ENCODE measurements around the gene MYO3B.

DNA sequence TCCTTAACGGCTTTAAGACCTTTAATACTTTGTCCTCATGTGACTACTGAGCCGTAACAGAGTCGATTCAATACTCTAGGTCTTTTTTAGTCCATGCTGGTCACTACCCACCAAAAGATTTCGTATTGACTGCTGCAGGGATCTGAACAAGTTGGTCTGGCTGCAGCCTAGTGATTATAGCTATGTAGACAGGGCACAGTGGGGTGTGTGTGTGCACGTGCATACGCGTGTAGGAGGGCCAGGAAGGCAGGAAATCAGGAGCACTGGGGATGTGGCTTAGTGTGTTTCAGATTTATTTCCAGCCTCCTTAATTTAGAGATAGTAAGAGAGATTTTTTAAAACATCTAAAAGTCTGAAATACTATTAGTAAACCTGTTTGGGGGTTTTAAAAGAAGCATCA, 161.4 kb downstream of the MYO3B start:
- TF ChIP-seq GATA3 (IDR thresholded peaks at IDR 0.05; ENCODE audit: low read depth, low read length): no peak
- TF ChIP-seq GATA2 (IDR thresholded peaks at IDR 0.05; ENCODE audit: low read depth, low read length): no peak
